GM18526 (cell line): Measurements from ENCODE around the gene RAB6C.
"Not testable (repeated sequence)": the region's sequence is repeated elsewhere in the genome, so short reads cannot be mapped to it uniquely, and the experiment has no call there.

Experiments
- POLR2A ChIP-seq: IDR thresholded peaks from 3 replicates; pipeline ENCODE4 v1.6.1; 2011; ENCODE audit not compliant: insufficient read length; ENCODE audit errors: extremely low read depth

Gene RAB6C

DNA sequence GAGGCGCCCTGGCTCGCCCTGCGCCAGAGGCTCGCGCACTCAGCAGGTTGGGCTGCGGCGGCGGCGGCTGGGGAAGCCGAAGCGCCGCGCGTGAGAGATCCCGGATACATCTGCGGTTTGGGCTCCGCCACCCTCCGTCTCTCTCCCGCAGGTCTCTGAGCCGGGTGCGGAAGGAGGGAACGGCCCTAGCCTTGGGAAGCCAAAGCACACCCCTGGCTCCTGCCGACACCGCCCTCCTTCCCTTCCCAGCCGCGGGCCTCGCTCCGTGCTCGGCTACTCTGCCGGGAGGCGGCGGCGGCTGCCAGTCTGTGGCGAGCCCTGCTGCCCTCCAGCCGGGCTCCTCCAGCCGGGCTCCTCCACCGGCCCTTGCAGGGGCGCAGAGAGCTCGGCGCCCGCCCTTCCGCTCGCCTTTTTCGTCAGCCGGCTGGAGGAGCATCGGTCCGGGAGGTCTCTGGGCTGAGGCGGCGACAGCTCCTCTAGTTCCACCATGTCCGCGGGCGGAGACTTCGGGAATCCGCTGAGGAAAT lies at the start of gene RAB6C:
TSS of gene RAB6C (plus strand) at position 38 of the 527 bp plus-strand sequence. CDS start at position 488, 450 bp downstream.
- not testable (repeated sequence) for TF ChIP-seq POLR2A

DNA sequence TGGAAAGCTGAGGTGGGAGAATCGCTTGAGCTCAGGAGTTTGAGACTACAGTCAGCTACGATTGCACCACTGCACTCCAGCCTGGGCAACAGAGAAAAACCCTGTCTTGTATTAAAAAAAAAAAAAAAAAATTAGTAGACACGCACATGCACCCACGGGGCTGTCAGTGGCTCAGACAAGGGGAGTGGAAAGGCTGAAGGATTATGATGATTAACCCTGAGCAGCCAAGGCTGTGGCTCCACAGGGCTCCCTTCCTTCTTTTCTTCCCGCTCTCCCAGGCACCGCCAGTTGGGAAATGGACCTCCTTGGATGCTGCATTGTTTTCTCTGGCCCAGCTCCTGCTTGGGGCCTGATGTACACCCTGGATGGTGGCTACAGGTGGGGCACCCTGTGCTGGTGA lies 49.0 kb upstream of the RAB6C start:
- TF ChIP-seq POLR2A, result no peak

DNA sequence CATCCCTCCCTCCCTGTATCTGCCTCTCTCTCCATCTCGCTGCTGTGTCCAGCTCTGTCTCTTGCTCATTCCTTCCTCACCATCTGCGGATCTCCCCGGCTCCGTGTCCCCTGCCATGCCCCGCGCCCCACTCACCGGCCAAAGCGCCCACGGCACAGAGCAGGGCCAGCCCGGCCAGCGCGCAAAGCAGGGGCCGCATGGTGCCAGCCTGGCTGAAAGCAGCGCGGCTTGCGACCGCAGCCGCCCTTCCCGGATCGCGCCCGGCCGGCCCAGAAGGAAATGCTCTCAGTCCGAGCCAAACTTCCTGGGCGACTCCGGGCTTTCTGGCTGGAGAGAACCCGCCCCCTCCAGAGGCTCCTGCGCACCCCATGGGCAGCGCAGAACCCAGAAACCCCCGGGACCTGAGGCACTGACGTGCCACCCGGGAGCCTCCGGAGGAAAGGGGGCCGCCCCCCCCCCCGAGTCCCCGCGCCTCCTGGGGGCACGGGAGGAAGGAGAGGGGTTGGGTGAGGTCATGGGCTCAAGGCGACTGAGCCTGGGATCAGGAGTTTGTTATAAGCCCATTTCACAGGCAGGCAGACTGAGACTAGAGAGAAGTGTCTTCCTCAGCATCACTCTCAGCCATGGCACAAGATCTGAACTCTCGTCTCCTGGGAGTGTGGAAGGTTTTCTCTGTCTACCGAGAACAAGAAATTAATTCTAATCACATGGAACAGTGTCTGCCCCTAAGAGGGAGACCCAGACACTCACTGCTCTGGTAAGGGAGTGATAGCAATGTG lies 45.2 kb upstream of the RAB6C start:
- TF ChIP-seq POLR2A, result no peak

DNA sequence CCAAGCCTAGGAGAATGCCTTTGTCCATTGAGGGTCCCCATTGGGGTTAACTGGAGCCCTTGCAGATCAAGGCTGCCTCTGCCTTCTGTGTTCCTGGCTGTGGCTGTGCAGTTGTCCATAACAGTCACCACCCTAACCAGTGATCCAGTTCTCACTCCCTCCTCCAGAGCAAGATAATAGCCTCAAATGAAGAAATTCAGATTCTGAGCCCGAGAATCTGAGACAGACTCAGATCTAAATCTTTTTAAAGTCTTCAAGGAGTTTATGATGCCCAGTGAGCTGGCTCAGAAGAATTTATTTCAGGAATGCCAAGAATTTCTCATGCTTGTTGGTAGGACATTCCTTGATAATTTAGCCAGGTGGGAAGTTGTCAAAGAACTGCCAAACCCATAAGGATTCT lies 44.3 kb upstream of the RAB6C start:
- TF ChIP-seq POLR2A, result no peak

DNA sequence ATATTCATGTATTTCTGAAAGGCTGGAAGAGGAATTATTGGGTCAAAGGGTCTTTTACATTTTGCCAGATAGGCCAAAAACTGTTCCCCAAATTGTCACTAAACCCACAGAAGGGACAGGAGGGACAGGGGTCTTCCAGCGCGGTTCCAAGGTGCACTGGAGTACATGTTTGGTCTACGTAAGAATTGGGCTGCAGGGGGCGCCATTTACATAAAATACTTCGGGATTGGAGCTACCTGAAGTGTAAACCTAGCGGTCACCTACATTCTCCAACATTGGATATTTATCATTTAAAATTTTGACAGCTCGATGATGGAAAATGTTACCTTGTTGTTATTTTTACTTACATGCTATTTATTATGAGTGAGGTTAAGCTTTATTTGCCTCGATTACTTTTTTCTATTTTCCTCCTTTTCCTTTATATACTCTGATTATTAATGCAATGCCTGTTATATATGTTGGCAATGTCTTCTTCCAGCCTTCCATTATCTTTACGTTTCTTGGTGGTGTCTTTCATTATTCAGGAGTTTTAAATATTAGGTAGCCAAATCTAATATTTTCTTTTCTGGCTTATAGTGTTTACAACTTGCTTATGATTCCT lies 43.0 kb upstream of the RAB6C start:
- TF ChIP-seq POLR2A, result no peak

DNA sequence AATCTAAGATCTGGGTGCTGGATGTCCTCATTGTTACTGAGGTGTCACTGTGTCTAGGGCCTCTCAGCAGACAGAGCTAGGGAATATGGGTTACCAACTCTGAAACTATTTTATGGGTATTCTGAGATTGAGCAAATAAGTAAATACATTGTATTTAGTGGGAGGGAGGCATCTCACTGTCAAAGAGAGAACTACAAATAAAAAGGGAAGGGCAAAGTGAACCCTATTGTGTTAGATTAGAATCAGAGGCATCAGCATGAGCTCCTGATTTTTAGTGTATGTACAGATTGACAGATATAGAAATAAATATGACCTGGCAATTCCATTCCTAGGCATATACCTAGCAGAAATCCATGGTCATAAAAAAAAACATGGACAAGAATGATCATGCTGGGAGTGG lies 33.9 kb upstream of the RAB6C start:
- TF ChIP-seq POLR2A, result no peak

DNA sequence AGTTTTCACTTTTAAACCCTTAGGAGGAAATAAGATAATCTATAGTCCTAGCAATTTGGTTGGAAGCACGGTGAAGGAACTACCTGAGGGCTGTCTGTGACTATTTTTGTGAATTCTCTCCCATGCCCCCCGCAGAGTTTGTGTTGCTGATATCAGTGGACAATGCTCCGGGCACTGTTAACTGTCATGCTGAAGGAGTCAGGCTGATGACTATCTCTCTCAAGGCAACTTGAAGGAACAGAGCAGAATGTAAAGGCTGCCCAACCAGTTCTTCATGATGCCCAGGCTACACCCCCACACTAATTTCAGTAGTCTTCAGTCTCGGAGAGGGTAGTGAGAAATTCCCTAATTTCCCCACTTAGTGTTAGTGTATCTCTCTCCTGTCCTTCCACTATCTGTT lies 21.6 kb upstream of the RAB6C start:
- no peak for TF ChIP-seq POLR2A

GRCh38 chr2:129975016-129975774 lies 4.3 kb upstream of the RAB6C start:
- no peak for TF ChIP-seq POLR2A

- TF ChIP-seq POLR2A, result no peak
Observed at GRCh38 chr2:129977986-129978385, 1.5 kb upstream of the RAB6C start.

DNA sequence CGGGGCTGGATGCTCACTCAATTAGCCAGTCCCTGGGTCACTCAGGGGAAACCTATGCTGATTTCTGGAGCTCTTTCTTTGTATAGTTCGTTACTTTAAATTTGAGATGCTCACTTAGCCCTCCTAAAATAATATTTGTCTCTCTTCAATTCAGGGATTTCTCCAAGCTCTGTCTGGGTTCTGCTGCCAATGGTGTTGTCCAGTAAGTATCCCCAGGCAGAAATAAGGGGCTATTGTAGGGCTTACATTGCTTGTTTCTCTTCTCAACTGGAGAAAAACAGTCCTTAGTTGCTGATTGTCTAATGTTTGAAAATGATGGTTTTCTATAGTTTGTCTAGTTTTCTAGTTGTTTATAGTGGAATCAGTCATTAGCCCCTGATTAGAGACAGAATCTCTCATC lies 5.0 kb downstream of the RAB6C start:
- no peak for TF ChIP-seq POLR2A

- no peak for TF ChIP-seq POLR2A
Observed at GRCh38 chr2:130019402-130019801, 39.9 kb downstream of the RAB6C start.
